GM23338 (cell line): ENCODE results near the gene AGBL4. TPM values are rescaled to one million over a fixed set of nuclear protein-coding genes. Genes with fewer than 3 reads are reported as not detected.

Source experiments
- ATAC-seq: fragments of 200-7000 bp; cut with Tn5 transposase; 3 replicates; pipeline ENCODE4 v1.9.1; 2020
- DNase-seq: peaks from one replicate; pipeline ENCODE4 v3.0.0-alpha.2; 2015; ENCODE audit warnings: low spot score
- H2AFZ ChIP-seq: fragments of 200-600 bp; sonication (generic); 2 replicates; pipeline ENCODE4 v1.8.0; 2016; ENCODE audit warnings: antibody characterized with exemption, mild to moderate bottlenecking, moderate library complexity
- H3F3A ChIP-seq: fragments of 200-600 bp; sonication (generic); replicated peaks from 2 replicates; pipeline ENCODE4 v1.8.0; 2017; ENCODE audit warnings: antibody characterized with exemption, mixed run types, low read depth
- H3K27ac ChIP-seq: fragments of 200-600 bp; sonication (generic); 2 replicates; pipeline ENCODE4 v1.6.1; 2016; ENCODE audit warnings: low read depth
- H3K27me3 ChIP-seq: fragments of 200-600 bp; sonication (generic); 2 replicates; pipeline ENCODE4 v1.8.0; 2016; ENCODE audit warnings: mild to moderate bottlenecking, mixed run types, moderate library complexity; ENCODE audit not compliant: insufficient read depth
- H3K36me3 ChIP-seq: fragments of 200-600 bp; sonication (generic); 2 replicates; pipeline ENCODE4 v1.8.0; 2016; ENCODE audit warnings: mild to moderate bottlenecking; ENCODE audit not compliant: insufficient read depth
- H3K4me1 ChIP-seq: fragments of 200-600 bp; sonication (generic); 2 replicates; pipeline ENCODE4 v1.8.0; 2016; ENCODE audit warnings: mild to moderate bottlenecking, moderate library complexity; ENCODE audit not compliant: insufficient read depth
- H3K4me2 ChIP-seq: fragments of 200-600 bp; sonication (generic); 2 replicates; pipeline ENCODE4 v1.7.1; 2017; ENCODE audit warnings: mixed run types
- H3K4me3 ChIP-seq: fragments of 200-600 bp; sonication (generic); 2 replicates; pipeline ENCODE4 v1.6.1; 2016; ENCODE audit warnings: mixed run types
- H3K79me2 ChIP-seq: fragments of 200-600 bp; sonication (generic); replicated peaks from 2 replicates; pipeline ENCODE4 v1.8.0; 2017; ENCODE audit warnings: mild to moderate bottlenecking; ENCODE audit not compliant: insufficient read depth
- H3K9me2 ChIP-seq: fragments of 200-600 bp; sonication (generic); 2 replicates; pipeline ENCODE4 v1.8.0; 2017; ENCODE audit not compliant: insufficient read depth
- H4K20me1 ChIP-seq: fragments of 200-600 bp; sonication (generic); replicated peaks from 2 replicates; pipeline ENCODE4 v1.8.0; 2017; ENCODE audit warnings: mild to moderate bottlenecking; ENCODE audit not compliant: insufficient read depth
- H3K27ac Mint-ChIP-seq: 2 replicates; pipeline ENCODE4 v1.8.0; 2020; ENCODE audit warnings: inconsistent platforms, mild to moderate bottlenecking, moderate library complexity, mixed read lengths
- H3K27me3 Mint-ChIP-seq: 3 replicates; pipeline ENCODE4 v1.8.0; 2022; ENCODE audit warnings: low read depth, mild to moderate bottlenecking, moderate library complexity, mixed read lengths, inconsistent platforms; ENCODE audit not compliant: insufficient read depth, poor library complexity
- H3K36me3 Mint-ChIP-seq: 3 replicates; pipeline ENCODE4 v1.8.0; 2021; ENCODE audit warnings: low read depth, mild to moderate bottlenecking, inconsistent platforms, moderate library complexity, mixed read lengths
- H3K4me1 Mint-ChIP-seq: 3 replicates; pipeline ENCODE4 v1.8.0; 2020; ENCODE audit warnings: mild to moderate bottlenecking, inconsistent platforms, mixed read lengths
- H3K4me3 Mint-ChIP-seq: 3 replicates; pipeline ENCODE4 v1.8.0; 2021; ENCODE audit warnings: moderate library complexity, mild to moderate bottlenecking, inconsistent platforms, mixed read lengths
- H3K9me3 Mint-ChIP-seq: 3 replicates; pipeline ENCODE4 v1.8.0; 2020; ENCODE audit warnings: moderate library complexity, mild to moderate bottlenecking, inconsistent platforms, mixed read lengths
- CREB1 ChIP-seq: fragments of 250-450 bp; sonication (Bioruptor Pico); IDR thresholded peaks from 2 replicates; pipeline ENCODE4 v1.5.0; 2020; ENCODE audit warnings: low read depth, mild to moderate bottlenecking, moderate library complexity
- EZH2 ChIP-seq: fragments of 200-600 bp; sonication (generic); IDR thresholded peaks from one replicate; pipeline ENCODE4 v1.8.0; 2017; ENCODE audit warnings: antibody characterized with exemption, mild to moderate bottlenecking, low read depth; ENCODE audit not compliant: unreplicated experiment
- JUNB ChIP-seq: IDR thresholded peaks from one replicate; pipeline ENCODE4 v1.6.1; 2016; ENCODE audit warnings: antibody characterized with exemption; ENCODE audit not compliant: unreplicated experiment
- POLR2AphosphoS5 ChIP-seq: IDR thresholded peaks from 2 replicates; pipeline ENCODE4 v1.6.1; 2016; ENCODE audit warnings: antibody characterized with exemption, low read depth
- ZNF114 ChIP-seq: fragments of 250-450 bp; sonication (Bioruptor Pico); IDR thresholded peaks from 2 replicates; pipeline ENCODE4 v1.5.0; 2020; ENCODE audit warnings: mild to moderate bottlenecking, moderate library complexity
- ZNF331 ChIP-seq: fragments of 250-450 bp; sonication (Bioruptor Pico); IDR thresholded peaks from 2 replicates; pipeline ENCODE4 v1.5.0; 2020; ENCODE audit warnings: low read depth, mild to moderate bottlenecking, moderate library complexity
- polyA plus RNA-seq: library from polyadenylated mRNA; unstranded; fragments of >200 nt; fragmentation: Nextera tagmentation; extraction: Ambion mirVana; gene quantifications from 2 replicates; pipeline ENCODE4 v1.2.1, GENCODE V29; 2016
- total RNA-seq: library from RNA; depleted of rRNA; stranded (reverse); fragments of >200 nt; shearing (Covaris generic); gene quantifications from 2 replicates; pipeline ENCODE4 v1.2.3, GENCODE V29; 2014
- TF ChIP-seq, protein P1 (sequence below): IDR thresholded peaks from 2 replicates; pipeline ENCODE4 v1.6.1; 2016; ENCODE audit warnings: antibody characterized with exemption
- TF ChIP-seq, protein P2 (sequence below): fragments of 250-450 bp; sonication (Bioruptor Pico); IDR thresholded peaks from 2 replicates; pipeline ENCODE4 v1.5.0; 2020; ENCODE audit warnings: mild to moderate bottlenecking, moderate library complexity

Gene AGBL4
- total and polyA plus RNA-seq, 2 experiments from 2014 or later, result 0.91 to 1.5 TPM

DNA sequence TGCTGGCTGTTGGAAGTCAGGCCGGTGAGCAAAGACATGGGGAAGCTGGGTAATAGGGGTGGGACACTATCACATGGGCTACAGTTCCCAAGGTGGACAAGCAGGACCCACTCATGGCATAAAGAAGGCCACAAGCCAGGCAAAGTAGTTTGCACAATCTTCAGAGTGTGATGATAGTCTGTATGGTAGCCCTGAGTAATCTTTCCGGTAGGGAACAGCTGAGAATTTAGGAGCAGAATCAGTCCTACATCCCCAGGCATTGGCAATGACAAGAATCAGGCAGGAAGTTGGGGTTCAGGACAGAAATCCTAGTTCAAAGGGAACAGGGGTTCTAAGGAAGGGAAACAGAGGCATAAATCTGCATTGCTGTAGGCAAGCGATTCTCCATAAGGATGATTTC is 1527.8 kb downstream of the AGBL4 start:
- Histone ChIP-seq H2AFZ (no peak overlapping the region), H3K27ac (no peak overlapping the region), H3K27me3 (no peaks in the 10 kb centered on the region), H3K79me2 (no peaks in the 10 kb centered on the region), H3K4me2 (no peak overlapping the region), H3F3A (peaks cover 4% of the 10 kb centered on the region; the same call in 1 of the 2 replicates), H3K36me3 (no peaks in the 10 kb centered on the region), H4K20me1 (no peaks in the 10 kb centered on the region), H3K4me1 (peaks cover 29% of the 10 kb centered on the region), H3K9me2 (no peaks in the 10 kb centered on the region; the same call in 1 of the 2 replicates), H3K4me3 (no peak overlapping the region)
- ATAC-seq (no peak), DNase-seq (no peak)
- no peak overlapping the region for H3K4me3 Mint-ChIP-seq
- H3K27ac Mint-ChIP-seq, result no peak overlapping the region
- no peaks in the 10 kb centered on the region for H3K36me3 Mint-ChIP-seq
- peaks cover 40% of the 10 kb centered on the region for H3K4me1 Mint-ChIP-seq
- peaks cover 4% of the 10 kb centered on the region for H3K27me3 Mint-ChIP-seq
- no peaks in the 10 kb centered on the region for H3K9me3 Mint-ChIP-seq
- TF ChIP-seq ZNF114 (CRISPR knock-in tag) (no peak), CREB1 (no peak), JUNB (no peak)
- TF ChIP-seq, protein P1, sequence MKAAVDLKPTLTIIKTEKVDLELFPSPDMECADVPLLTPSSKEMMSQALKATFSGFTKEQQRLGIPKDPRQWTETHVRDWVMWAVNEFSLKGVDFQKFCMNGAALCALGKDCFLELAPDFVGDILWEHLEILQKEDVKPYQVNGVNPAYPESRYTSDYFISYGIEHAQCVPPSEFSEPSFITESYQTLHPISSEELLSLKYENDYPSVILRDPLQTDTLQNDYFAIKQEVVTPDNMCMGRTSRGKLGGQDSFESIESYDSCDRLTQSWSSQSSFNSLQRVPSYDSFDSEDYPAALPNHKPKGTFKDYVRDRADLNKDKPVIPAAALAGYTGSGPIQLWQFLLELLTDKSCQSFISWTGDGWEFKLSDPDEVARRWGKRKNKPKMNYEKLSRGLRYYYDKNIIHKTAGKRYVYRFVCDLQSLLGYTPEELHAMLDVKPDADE, result no peak

DNA sequence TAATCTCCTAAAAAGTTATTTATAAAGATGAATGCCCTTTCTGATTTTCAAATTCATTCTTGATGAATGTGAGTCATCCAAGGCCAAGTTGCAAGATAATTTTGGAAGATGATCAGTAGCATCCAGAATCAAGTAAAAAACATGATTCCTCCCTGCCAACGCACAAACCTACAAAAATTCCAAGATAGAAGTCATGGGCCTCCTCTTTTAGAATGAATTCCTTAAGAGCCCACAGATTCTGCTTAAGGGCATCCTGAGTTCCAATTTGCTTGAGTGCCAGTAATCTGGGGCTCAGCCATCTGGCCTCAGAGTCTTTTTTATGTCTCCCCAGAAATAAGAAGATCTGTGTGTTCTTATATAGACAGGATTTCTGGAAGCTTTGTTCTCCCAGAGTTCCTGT is 1528.6 kb downstream of the AGBL4 start:
- Histone ChIP-seq H2AFZ (no peak overlapping the region), H3K79me2 (no peaks in the 10 kb centered on the region), H3K4me3 (no peak overlapping the region), H3K27ac (no peak overlapping the region), H3K36me3 (no peaks in the 10 kb centered on the region), H3K4me1 (peaks cover 21% of the 10 kb centered on the region), H4K20me1 (no peaks in the 10 kb centered on the region), H3K27me3 (no peaks in the 10 kb centered on the region), H3K4me2 (no peak overlapping the region), H3K9me2 (no peaks in the 10 kb centered on the region; the same call in 1 of the 2 replicates), H3F3A (peaks cover 4% of the 10 kb centered on the region; the same call in 1 of the 2 replicates)
- H3K36me3 Mint-ChIP-seq, result no peaks in the 10 kb centered on the region
- no peak overlapping the region for H3K4me3 Mint-ChIP-seq
- H3K4me1 Mint-ChIP-seq, result peaks cover 33% of the 10 kb centered on the region
- no peak for ATAC-seq
- H3K27ac Mint-ChIP-seq, result no peak overlapping the region
- peaks cover 4% of the 10 kb centered on the region for H3K27me3 Mint-ChIP-seq
- H3K9me3 Mint-ChIP-seq, result no peaks in the 10 kb centered on the region
- TF ChIP-seq POLR2AphosphoS5, result no peak
- TF ChIP-seq, protein P2, sequence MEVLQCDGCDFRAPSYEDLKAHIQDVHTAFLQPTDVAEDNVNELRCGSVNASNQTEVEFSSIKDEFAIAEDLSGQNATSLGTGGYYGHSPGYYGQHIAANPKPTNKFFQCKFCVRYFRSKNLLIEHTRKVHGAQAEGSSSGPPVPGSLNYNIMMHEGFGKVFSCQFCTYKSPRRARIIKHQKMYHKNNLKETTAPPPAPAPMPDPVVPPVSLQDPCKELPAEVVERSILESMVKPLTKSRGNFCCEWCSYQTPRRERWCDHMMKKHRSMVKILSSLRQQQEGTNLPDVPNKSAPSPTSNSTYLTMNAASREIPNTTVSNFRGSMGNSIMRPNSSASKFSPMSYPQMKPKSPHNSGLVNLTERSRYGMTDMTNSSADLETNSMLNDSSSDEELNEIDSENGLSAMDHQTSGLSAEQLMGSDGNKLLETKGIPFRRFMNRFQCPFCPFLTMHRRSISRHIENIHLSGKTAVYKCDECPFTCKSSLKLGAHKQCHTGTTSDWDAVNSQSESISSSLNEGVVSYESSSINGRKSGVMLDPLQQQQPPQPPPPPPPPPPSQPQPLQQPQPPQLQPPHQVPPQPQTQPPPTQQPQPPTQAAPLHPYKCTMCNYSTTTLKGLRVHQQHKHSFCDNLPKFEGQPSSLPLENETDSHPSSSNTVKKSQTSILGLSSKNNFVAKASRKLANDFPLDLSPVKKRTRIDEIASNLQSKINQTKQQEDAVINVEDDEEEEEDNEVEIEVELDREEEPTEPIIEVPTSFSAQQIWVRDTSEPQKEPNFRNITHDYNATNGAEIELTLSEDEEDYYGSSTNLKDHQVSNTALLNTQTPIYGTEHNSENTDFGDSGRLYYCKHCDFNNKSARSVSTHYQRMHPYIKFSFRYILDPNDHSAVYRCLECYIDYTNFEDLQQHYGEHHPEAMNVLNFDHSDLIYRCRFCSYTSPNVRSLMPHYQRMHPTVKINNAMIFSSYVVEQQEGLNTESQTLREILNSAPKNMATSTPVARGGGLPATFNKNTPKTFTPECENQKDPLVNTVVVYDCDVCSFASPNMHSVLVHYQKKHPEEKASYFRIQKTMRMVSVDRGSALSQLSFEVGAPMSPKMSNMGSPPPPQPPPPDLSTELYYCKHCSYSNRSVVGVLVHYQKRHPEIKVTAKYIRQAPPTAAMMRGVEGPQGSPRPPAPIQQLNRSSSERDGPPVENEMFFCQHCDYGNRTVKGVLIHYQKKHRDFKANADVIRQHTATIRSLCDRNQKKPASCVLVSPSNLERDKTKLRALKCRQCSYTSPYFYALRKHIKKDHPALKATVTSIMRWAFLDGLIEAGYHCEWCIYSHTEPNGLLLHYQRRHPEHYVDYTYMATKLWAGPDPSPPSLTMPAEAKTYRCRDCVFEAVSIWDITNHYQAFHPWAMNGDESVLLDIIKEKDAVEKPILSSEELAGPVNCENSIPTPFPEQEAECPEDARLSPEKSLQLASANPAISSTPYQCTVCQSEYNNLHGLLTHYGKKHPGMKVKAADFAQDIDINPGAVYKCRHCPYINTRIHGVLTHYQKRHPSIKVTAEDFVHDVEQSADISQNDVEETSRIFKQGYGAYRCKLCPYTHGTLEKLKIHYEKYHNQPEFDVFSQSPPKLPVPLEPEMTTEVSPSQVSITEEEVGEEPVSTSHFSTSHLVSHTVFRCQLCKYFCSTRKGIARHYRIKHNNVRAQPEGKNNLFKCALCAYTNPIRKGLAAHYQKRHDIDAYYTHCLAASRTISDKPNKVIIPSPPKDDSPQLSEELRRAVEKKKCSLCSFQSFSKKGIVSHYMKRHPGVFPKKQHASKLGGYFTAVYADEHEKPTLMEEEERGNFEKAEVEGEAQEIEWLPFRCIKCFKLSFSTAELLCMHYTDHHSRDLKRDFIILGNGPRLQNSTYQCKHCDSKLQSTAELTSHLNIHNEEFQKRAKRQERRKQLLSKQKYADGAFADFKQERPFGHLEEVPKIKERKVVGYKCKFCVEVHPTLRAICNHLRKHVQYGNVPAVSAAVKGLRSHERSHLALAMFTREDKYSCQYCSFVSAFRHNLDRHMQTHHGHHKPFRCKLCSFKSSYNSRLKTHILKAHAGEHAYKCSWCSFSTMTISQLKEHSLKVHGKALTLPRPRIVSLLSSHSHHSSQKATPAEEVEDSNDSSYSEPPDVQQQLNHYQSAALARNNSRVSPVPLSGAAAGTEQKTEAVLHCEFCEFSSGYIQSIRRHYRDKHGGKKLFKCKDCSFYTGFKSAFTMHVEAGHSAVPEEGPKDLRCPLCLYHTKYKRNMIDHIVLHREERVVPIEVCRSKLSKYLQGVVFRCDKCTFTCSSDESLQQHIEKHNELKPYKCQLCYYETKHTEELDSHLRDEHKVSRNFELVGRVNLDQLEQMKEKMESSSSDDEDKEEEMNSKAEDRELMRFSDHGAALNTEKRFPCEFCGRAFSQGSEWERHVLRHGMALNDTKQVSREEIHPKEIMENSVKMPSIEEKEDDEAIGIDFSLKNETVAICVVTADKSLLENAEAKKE (CRISPR knock-in tag), result no peak
- no peak for TF ChIP-seq JUNB
- no peak for TF ChIP-seq EZH2
- TF ChIP-seq ZNF331, result no peak
- DNase-seq, result no peak
